K562 (cell line): ENCODE results near the gene CPS1.

Experiments
- PHB2 ChIP-seq: fragments of 450-650 bp; IDR thresholded peaks from 2 replicates; pipeline ENCODE4 v1.6.1; 2017; ENCODE audit warnings: low read depth
- TCF7L2 ChIP-seq: fragments of 150-350 bp; IDR thresholded peaks from 2 replicates; pipeline ENCODE4 v1.6.1; 2016; ENCODE audit warnings: low read depth, mild to moderate bottlenecking, low read length, moderate library complexity
- UBTF ChIP-seq, 2 experiments: IDR thresholded peaks; 2 replicates each; pipeline ENCODE4 v1.6.1; 2012; ENCODE audit warnings: improper control_type of control experiment in 2 of 2, low read depth in 2 of 2, low read length in 2 of 2, borderline replicate concordance in 1 of 2
- ZNF124 ChIP-seq: sonication (generic); formaldehyde crosslinking; IDR thresholded peaks from 2 replicates; pipeline ENCODE4 v1.8.1; 2022; ENCODE audit warnings: missing genetic modification reagents

- TF ChIP-seq TCF7L2 (no peak), PHB2 (no peak), ZNF124 (CRISPR knock-in tag) (no peak), UBTF (IDR thresholded peaks at IDR 0.05; ENCODE audit: borderline replicate concordance in 1 of 2, low read depth in 2 of 2, low read length in 2 of 2) (no peak)
Observed at GRCh38 chr2:210667711-210668110, 111.3 kb downstream of the CPS1 start.
